Breast epithelium (tissue), 4 donors: ENCODE measurements around the gene ADGRL3. TPM values are rescaled to one million over a fixed set of nuclear protein-coding genes. Genes with fewer than 3 reads are reported as not detected.

Experiments
- DNase-seq, 2 donors: peaks; one replicate each; pipeline ENCODE4 v3.0.0-alpha.2; 2019; ENCODE audit warnings: low spot score in 2 of 2
- H3K27ac ChIP-seq, 2 donors: fragments of 200-600 bp; sonication (generic) in 1 of 2; one replicate each; pipeline ENCODE4 v1.5.1; 2016 to 2019; ENCODE audit warnings: mild to moderate bottlenecking in 1 of 2
- H3K27me3 ChIP-seq, 2 donors: fragments of 200-600 bp; sonication (generic) in 1 of 2; one replicate each; pipeline versions ENCODE4 v1.5.1 to v1.6.0; 2017 to 2019; ENCODE audit warnings: control low read depth in 1 of 2, mild to moderate bottlenecking in 1 of 2
- H3K36me3 ChIP-seq: fragments of 200-600 bp; one replicate; pipeline ENCODE4 v1.5.1; 2019
- H3K4me1 ChIP-seq, 2 donors: fragments of 200-600 bp; sonication (generic); one replicate each; pipeline ENCODE4 v1.5.1; 2016 to 2019; ENCODE audit warnings: control low read depth in 1 of 2
- H3K4me3 ChIP-seq, 3 donors: fragments of 200-600 bp; sonication (generic); 1 replicate in 2 of 3; 2 replicates in 1 of 3; pipeline ENCODE4 v1.5.1; 2016 to 2019; ENCODE audit warnings: mild to moderate bottlenecking in 3 of 3, moderate library complexity in 2 of 3
- H3K9me3 ChIP-seq, 2 donors: fragments of 200-600 bp; sonication (generic) in 1 of 2; one replicate each; pipeline ENCODE4 v1.5.1; 2016 to 2019; ENCODE audit warnings: control low read depth in 1 of 2
- POLR2A ChIP-seq: fragments of 450-650 bp; IDR thresholded peaks from one replicate; pipeline ENCODE4 v1.6.1; 2016; ENCODE audit warnings: antibody characterized with exemption, mild to moderate bottlenecking, moderate library complexity
- POLR2AphosphoS5 ChIP-seq, 3 donors: sonication (generic); formaldehyde crosslinking; IDR thresholded peaks; one replicate each; pipeline ENCODE4 v1.6.1; 2017; ENCODE audit warnings: antibody characterized with exemption in 3 of 3
- intact Hi-C: fragments of 100-400 bp; cut with DNase I; formaldehyde crosslinking; loops from one replicate; pipeline ENCODE4 v1.15.1; 2023; ENCODE audit warnings: low total_unique reads
- total RNA-seq, 3 donors: library from RNA; depleted of rRNA; stranded (reverse); fragments of >200 nt; gene quantifications; one replicate each; pipeline ENCODE4 v1.1.0, GENCODE V29; 2016
- TF ChIP-seq, protein P1 (sequence below), 3 donors: fragments of 450-650 bp; IDR thresholded peaks; one replicate each; pipeline ENCODE4 v1.5.1; 2016 to 2017; ENCODE audit warnings: antibody characterized with exemption in 3 of 3, mild to moderate bottlenecking in 3 of 3, moderate library complexity in 3 of 3

Gene ADGRL3
- total RNA-seq, 3 donors from 2014 or later = 4.2 to 8.2 (median 6.6) TPM

DNA sequence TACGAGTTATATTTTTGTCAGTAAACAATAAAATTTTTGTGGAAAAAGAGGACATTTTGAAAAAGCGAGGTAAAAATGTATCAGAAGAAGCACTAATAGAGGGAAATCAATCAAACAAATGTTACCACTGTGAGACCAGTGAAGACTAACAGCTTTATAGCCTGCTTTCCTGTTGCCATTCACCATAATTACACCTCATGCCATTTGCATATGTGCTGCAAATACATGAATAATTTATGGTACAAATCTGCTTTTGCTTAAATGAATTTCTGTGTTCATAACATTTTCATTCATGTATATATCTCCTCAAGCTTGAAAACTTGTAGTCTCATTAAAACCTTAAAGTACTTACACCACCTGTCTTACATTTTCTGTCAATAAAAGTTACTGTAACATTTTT lies 830.8 kb downstream of the ADGRL3 start:
- intact Hi-C loops = no loop called here
- TF ChIP-seq POLR2A (no peak), POLR2AphosphoS5 (IDR thresholded peaks at IDR 0.05) (no peak)
- TF ChIP-seq, protein P1, sequence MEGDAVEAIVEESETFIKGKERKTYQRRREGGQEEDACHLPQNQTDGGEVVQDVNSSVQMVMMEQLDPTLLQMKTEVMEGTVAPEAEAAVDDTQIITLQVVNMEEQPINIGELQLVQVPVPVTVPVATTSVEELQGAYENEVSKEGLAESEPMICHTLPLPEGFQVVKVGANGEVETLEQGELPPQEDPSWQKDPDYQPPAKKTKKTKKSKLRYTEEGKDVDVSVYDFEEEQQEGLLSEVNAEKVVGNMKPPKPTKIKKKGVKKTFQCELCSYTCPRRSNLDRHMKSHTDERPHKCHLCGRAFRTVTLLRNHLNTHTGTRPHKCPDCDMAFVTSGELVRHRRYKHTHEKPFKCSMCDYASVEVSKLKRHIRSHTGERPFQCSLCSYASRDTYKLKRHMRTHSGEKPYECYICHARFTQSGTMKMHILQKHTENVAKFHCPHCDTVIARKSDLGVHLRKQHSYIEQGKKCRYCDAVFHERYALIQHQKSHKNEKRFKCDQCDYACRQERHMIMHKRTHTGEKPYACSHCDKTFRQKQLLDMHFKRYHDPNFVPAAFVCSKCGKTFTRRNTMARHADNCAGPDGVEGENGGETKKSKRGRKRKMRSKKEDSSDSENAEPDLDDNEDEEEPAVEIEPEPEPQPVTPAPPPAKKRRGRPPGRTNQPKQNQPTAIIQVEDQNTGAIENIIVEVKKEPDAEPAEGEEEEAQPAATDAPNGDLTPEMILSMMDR (IDR thresholded peaks at IDR 0.05) = no peak
- H3K27me3 ChIP-seq = no peaks in the 10 kb centered on the region
- no peaks in the 10 kb centered on the region for H3K4me1 ChIP-seq
- H3K4me3 ChIP-seq = no peak overlapping the region
- DNase-seq = no peak
- H3K27ac ChIP-seq = no peak overlapping the region
- no peaks in the 10 kb centered on the region for H3K9me3 ChIP-seq
- H3K36me3 ChIP-seq = no peaks in the 10 kb centered on the region

DNA sequence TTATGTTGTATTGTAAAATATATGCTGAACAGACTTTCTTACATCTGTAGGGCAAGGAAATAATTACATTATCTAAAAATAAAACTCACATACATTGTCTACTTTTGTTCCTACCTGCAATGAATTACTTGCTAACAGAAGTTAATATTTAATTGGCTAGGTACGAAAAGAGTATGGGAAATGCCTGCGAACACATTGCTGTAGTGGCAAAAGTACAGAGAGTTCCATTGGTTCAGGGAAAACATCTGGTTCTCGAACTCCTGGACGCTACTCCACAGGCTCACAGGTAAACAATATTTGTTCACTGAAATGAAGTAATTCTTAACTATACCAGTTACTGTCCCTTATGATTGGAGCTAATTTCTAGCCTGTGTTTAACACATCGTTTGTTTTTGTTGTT lies 837.4 kb downstream of the ADGRL3 start:
- H3K4me1 ChIP-seq = no peaks in the 10 kb centered on the region
- intact Hi-C loops = no loop called here
- no peak for DNase-seq
- no peak overlapping the region for H3K4me3 ChIP-seq
- no peak overlapping the region for H3K27ac ChIP-seq
- H3K9me3 ChIP-seq = no peaks in the 10 kb centered on the region
- TF ChIP-seq POLR2A = no peak
- no peak for TF ChIP-seq POLR2AphosphoS5 (IDR thresholded peaks at IDR 0.05)
- TF ChIP-seq, protein P1 (IDR thresholded peaks at IDR 0.05) = no peak
- no peaks in the 10 kb centered on the region for H3K36me3 ChIP-seq
- no peaks in the 10 kb centered on the region for H3K27me3 ChIP-seq

DNA sequence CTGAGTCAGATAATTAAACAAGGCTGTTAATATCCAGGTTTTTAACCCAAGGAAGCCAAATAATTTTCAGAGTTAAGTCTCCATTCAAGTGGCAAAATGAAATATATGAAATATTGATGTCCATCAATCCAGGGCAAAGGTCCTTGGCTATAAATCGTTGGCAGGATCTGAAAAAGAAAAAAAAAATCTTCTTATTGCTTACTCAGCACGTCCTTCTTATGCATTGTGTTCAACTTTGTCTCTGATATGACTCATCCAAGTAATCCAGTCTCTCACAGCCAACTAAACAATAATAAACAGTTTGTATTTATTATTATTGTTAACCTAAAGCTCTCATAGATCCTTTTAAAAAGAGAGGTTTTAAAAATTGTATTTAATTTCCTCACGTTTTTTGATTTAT lies 851.2 kb downstream of the ADGRL3 start:
- no peak for DNase-seq
- TF ChIP-seq POLR2A = no peak
- TF ChIP-seq, protein P1 (IDR thresholded peaks at IDR 0.05) = no peak
- TF ChIP-seq POLR2AphosphoS5 (IDR thresholded peaks at IDR 0.05) = no peak
- Histone ChIP-seq H3K27ac (no peak overlapping the region), H3K4me3 (no peak overlapping the region), H3K27me3 (no peaks in the 10 kb centered on the region), H3K9me3 (no peaks in the 10 kb centered on the region), H3K4me1 (no peaks in the 10 kb centered on the region), H3K36me3 (peaks cover 6% of the 10 kb centered on the region)
- intact Hi-C loops = no loop called here

DNA sequence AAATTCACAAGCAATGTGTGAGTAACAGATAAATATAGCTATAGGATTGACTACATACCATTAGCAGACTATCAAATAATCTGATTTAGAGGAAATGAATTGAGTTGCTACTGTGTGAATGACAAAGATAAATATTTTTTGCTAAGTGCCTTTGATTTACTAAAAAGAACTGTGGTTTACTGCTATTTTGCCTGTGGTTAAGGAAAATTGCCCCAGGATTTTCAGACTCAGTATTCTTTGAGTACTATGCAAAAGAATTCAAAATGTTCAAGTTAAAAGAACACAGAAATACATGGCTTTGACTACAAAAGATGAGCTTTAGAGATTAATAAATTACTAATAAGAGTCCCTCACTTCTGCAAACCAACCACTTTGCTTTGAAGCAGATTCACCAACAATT lies 853.8 kb downstream of the ADGRL3 start:
- Histone ChIP-seq H3K27ac (no peak overlapping the region), H3K4me1 (no peaks in the 10 kb centered on the region), H3K4me3 (no peak overlapping the region), H3K9me3 (no peaks in the 10 kb centered on the region), H3K36me3 (no peaks in the 10 kb centered on the region), H3K27me3 (no peaks in the 10 kb centered on the region)
- DNase-seq = no peak
- intact Hi-C loops = no loop called here
- TF ChIP-seq POLR2AphosphoS5 (IDR thresholded peaks at IDR 0.05) (no peak), POLR2A (no peak)
- TF ChIP-seq, protein P1 (IDR thresholded peaks at IDR 0.05) = no peak

DNA sequence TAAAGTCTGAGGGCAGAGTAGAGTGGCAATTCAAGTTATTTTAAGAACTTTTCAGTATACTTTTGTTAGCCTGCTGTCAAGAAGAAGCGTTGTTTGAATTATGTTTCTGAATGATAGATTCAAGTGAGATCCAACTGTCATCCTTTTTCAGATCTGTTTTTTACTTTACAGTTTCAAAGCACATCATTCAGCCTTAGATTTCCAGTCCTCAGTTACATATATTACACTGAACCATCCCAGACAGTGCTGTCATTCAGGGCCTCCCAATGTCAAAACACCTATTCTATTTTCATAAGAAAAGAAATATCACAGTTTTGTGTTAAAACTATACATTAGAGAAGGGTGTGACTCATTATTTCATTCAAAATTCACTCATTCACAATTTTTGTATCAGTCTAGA lies 856.9 kb downstream of the ADGRL3 start:
- Histone ChIP-seq H3K4me1 (no peaks in the 10 kb centered on the region), H3K4me3 (no peak overlapping the region), H3K9me3 (no peaks in the 10 kb centered on the region), H3K36me3 (no peaks in the 10 kb centered on the region), H3K27me3 (no peaks in the 10 kb centered on the region), H3K27ac (no peak overlapping the region)
- no peak for DNase-seq
- intact Hi-C loops = no loop called here
- no peak for TF ChIP-seq POLR2A
- no peak for TF ChIP-seq POLR2AphosphoS5 (IDR thresholded peaks at IDR 0.05)
- TF ChIP-seq, protein P1 (IDR thresholded peaks at IDR 0.05) = no peak
